ENCODE measurements around the gene SHLD2. TPM values are rescaled to one million over a fixed set of nuclear protein-coding genes. Genes with fewer than 3 reads are reported as not detected.

Gene SHLD2
- total RNA-seq: 32.4 and 32.6 TPM in 2 replicates

GRCh38 chr10:87094373-87095235, at the start of gene SHLD2, which contains the start of gene GLUD1:
Gene SHLD2 (plus strand): TSS chr10:87095206. CDS start chr10:87151355, 56,149 bp downstream.
Gene GLUD1 (minus strand): TSS chr10:87094843. CDS start chr10:87094769, 74 bp downstream.

GRCh38 chr10:87225148-87225547, 130.1 kb downstream of the SHLD2 start, which contains the start of gene NUTM2A:
Gene NUTM2A (plus strand): TSS chr10:87225448. CDS start chr10:87225831, 383 bp downstream.

Other genes starting within 250 kb of the SHLD2 start
- 12.5 and 13.2 TPM in 2 replicates for gene MMRN2, start 137.6 kb upstream of the SHLD2 start, total RNA-seq
- 74.4 and 98.7 TPM in 2 replicates for gene SNCG, start 136.6 kb upstream of the SHLD2 start, total RNA-seq
- 854 and 936 TPM in 2 replicates for gene ADIRF, start 126.7 kb upstream of the SHLD2 start, total RNA-seq
- not detected in 2 replicates for gene FAM25A, start 74.9 kb upstream of the SHLD2 start, total RNA-seq
- 369 and 486 TPM in 2 replicates for gene GLUD1, start 363 bp upstream of the SHLD2 start, total RNA-seq
- gene NUTM2A, start 130.2 kb downstream of the SHLD2 start, total RNA-seq: 0.19 and 0.40 TPM in 2 replicates